HG02798 (cell line): Measurements from ENCODE around the gene CEP85L.

ENCODE experiments used
- ATAC-seq: cut with Tn5 transposase; IDR thresholded peaks from one replicate; pipeline ENCODE4 v1.9.1; 2021; ENCODE audit warnings: mild to moderate bottlenecking; ENCODE audit not compliant: unreplicated experiment, poor library complexity

The CEP85L gene

DNA sequence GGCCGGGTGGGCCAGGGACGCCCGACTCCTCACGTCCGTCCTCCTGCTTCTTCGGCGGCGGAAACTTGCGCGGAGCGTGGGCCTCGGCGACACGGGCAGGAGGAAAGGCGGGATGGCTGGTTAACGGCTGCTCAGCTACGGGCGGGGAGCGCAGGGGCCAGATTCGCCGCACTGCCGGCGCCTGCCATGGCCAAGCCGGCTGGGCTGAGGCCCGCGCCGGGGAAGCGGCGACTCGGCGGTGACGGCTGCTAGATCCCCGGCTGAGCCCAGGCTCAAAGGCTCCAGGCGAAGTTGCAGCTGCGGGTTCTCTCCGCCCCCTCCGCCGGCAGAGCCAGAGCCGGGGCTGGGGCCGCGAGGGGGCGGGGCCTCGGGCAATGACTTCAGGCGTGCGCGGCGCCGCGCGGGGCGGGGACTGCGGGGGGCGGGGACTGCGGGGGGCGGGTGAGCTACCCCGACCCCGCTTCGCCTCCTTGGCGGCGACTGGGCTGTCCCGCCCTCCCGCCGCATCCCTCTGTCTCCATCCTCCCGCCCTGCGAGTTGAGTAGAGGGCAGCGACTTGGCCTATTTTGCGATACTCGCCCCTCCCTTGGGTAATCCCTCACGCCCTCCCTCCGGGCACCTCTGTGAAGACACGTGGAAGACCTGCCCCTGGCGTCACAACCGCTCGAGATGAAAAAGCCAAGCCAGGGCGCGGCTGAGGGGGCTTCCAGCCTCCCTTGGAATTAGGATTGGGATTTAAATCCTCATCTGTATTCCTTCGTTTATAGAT is at the start of gene CEP85L:
Gene CEP85L (minus strand): TSS at position 310 of the 769 bp plus-strand sequence. CDS start 322 bp downstream, outside the sequence.
- ATAC-seq, result peak; percentile 93

DNA sequence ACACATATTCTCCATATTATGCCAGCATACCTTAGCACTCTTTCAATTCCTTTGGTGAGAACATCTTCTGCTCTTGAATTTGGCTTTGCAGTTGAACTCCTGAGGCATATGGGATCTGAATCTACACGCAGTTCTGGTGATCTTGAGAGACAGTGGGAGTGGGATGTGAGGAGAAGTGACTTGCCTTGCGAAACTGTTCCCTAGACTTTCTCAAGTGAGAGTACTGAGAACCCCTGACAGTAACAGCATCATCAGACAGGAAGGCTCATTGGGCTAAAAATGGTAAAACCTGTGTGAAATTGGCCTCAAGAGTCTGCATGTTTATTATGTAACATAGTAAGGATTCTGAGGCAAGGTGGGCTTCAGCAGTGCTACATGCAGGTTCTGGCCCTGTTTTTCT is 49.1 kb upstream of the CEP85L start:
- ATAC-seq, result no peak

DNA sequence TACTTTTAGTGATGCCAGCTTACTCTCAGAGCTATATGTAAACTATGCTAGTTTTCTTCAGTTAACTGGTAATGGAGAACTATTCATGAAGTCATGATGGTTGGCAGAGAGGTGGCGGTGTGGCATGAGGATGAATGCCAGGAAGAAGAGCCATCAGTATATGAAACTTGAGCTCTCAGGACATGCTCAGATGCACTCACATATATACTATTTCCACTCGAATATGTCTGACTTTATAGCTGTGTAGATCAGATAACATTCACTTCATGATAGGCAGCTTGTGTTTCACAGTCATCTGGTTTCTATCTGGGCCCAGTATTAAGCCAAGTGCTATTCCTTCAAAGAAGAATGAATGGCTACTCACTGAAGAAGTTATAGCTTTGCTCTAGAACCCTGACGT is 46.2 kb upstream of the CEP85L start:
- ATAC-seq, result no peak

DNA sequence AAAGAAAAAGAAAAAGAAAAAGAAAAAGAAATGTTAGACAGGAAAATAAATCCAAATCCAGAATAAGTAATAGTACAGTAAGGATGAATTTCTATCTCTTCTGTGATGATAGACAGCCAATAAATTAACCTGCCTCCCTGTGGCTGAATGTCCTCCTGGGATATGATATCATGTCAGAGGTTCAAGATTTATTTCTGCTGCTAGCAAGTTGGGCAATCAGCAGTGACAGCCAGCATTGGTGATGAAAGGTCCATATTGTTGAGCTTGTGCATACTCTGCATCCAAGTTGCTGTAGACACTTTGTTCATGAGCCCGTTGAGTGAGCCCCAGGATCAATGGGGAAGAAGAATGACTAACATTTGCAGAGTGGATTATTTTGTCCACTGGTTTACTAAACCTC is 44.9 kb upstream of the CEP85L start:
- ATAC-seq, result no peak

DNA sequence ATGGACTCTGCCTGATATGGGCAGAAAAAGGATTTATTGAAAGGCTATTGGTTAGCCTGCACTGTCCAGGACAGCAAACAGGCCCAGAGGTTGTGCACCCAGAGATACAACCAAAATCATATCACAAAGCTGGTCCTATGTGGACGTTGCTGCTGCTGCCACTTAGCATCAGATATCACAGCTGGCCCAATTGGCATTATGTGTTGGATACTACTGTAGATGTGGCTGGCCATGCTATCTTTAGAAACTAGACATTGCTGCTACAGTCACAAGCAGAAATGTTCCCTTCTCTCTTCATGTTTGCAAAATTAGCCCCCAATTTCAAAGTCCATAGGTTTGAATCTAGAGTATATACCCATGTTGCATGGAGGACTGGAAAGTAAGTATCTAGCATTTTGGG is 42.2 kb upstream of the CEP85L start:
- no peak for ATAC-seq

DNA sequence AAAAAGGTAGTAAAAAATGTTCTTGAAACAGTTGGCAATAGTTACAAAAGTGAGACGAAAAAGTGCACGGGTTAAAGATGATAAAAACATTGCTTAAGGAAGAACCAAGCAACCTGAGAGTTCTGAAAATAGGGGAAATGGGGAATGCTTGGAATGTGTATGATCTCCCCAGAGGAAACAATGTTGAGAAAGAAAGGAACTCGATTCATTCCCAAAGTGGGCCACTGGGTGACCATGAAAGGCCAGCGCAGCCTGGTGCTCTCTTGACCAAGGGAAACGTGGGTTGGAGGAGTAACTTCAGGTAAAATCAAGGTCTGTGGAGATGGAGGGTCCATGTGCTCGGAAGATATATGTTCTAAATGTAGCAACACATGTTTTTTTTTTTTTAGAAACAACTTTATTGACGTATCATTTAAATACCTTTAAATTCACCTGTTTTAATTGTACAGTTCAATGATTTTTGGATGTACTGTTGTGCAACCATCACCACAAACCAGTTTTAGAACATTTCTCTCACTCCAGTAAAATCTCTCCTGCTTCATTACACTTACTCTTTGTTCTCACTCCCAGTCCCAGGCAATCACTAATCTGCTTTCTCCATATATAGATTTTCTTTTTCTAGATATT is 34.5 kb upstream of the CEP85L start:
- ATAC-seq, result no peak

DNA sequence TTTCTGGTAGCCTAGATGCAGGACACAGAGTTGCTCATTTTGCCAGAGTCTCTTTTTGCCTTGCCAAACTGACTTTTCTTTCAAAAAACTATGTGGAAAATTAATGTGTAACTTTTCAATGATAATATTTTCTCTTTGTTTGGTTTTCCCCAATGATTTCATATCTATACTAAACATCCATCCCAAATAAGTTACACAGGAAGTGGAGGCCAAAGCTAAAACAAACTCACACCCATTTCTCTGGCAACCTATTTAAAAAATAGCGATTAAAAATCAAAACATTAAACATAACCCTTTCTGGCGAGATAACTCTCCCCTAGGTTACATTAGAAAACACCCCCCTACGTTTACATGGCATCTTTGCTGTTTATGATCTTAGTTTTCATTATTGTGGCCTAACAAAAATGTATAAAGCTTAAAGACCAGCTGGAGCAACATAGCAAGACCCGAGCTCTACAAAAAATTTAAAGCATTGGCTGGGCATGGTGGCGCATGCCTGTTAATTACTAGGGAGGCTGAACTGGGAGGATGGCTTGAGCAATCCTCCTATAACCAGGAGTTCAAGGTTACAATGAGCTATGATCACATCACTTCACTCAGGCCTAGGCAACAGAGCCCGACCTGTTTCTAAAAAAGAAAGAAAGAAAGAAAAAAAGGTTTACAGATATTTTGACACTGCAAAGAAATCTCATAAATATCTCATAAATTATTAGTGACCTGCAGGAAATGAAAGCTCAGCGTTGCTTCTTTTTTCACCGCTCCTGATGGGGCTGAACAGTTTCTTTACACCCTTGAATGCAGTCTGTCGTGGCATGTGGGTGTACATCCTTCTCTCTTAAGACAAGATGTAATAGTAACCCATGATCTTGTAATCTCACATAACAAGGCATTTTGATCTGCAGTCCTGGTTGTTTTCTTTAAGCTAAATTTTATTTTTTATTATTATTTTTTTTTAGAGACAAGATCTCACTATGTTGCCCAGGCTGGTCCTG is 32.8 kb upstream of the CEP85L start:
- no peak for ATAC-seq

DNA sequence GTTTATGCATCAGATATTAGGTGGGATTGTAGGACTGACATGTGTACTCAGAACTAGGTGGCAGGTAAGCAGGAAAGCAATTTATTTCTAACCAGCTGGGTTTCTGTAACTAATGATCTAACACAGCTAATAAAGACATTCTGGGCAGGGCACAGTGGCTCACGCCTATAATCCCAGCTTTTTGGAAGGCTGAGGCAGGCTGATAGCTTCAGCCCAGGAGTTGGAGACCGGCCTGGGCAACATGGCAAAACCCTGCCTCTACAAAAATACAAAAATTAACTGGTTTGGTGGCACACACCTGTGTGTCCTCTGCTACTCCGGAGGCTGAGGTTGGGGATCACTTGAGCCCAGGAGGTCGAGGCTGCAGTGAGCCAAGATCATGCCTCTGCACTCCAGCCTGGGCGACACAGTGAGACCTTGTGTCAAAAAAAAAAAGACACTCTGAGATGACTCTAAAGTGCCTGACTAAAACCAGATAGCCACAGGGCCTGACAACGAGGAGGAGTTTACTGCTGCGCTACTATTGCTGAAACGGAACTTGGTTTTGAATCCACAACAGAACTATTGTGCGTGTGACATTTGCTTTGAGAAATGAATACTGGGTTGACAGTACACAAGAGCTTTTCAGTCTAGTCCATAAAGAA is 29.2 kb upstream of the CEP85L start:
- no peak for ATAC-seq

DNA sequence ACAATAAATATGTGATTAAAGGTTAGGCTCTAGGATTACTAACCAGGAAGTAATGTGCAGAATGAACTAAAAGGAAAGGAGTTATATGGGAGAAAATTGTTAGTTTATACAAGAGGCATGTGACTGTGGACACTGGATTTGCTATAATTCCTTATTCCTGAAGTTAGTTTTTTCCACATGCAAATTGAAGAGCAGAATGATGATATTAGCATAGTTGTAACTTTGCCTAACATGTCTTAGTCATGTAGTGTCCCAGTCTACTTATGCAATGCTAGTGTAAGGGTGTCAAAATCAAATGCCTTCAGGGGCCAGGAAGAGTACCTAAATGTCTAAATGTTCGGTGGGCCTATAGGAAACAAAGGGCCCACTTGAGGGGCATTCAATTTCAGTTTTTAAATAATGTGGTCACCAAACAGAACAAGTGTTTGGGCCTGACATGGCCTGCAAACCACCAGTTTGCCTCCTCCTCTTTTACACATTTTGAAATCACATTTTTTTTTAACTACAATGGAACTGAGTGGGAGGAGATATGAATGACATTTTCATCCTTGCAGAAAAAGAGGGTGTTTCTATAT is 28.0 kb upstream of the CEP85L start:
- ATAC-seq, result no peak

DNA sequence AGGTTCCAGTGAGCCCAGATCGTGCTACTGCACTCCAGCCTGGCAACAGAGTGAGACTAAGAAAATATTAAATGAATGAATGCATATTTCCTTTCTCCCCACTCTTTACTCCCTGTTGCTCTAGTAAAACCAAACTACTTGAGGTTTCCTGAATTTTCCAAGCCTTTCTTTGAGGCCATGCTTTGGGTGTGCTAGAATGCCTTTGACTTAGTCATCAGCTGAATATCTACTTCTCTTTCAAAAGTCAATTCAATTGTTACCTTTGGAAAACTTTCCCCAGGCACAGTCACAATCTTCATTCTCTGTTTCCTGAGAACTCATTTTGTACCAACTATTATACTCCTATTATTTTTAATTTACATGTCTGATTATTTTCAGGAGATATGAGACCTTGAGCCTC is 27.5 kb upstream of the CEP85L start:
- ATAC-seq, result no peak

DNA sequence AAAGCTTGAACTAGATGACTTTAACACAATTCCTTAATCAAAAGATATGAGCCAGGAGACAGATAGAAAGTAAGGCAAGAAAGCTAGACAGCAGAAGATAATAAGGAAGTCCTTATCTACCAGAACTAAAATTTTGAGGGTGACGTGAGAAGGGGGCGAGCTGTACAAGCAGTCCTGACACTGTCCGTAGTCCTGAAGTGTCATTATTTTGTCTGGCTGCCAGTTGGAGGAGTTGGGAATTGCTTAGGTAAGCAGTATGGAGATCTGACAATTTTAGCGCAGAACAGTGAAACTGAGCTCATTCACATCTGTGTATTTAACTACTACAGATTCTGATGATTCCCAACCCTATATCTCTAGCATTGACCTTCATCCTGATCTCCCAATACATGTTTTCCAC is 25.8 kb upstream of the CEP85L start:
- ATAC-seq, result no peak

DNA sequence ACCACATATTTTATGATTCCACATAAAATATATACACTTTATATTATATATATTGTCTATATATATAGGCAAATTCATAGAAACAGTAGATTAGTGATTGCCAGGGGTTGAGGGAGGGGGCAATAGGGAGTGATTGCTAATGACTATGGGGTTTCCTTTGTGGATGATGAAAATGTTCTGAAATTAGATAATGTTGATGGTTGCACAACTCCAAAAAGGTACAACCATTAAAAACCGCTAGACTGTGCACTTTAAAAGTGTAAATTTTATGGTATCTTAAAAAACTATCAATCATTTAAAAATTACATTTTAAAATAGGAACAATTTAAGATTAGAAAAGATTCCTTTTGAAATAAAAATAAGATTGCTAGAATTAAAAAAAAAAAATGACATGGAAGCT is 23.8 kb upstream of the CEP85L start:
- no peak for ATAC-seq

DNA sequence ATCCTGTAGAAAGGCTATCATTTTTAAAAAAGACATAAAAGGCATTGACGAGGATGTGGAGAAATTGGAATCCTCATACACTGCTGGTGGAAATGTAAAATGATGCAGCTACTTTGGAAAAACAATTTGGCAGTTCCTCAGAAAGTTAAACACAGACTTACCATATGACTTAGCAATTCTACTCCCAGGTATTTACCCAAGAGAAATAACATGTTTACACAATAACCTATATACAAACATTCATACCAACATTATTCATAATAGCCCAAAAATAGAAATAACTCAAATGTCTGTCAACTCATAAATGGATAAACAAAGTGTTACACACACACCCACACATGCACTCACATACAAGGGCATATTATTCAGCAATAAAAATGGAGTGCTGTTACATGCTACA is 23.4 kb upstream of the CEP85L start:
- no peak for ATAC-seq

DNA sequence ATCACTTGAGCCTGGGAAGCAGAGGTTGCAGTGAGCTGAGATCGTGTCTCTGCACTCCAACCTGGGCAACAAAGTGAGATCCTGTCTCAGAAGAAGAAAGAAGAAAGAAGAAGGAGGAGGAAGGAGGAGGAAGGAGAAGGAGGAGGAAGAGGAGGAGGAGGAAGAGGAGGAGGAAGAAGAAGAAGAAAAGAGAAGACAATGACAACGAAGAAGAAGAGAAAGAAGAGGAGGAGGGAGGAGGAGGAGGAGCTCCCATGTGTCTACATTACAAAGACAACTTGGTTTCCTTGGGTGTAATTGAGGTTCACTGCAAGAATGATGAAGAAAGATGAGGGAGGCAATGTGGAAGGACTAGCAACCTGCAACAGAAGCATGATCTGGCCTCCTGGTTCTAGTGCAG is 21.3 kb upstream of the CEP85L start:
- no peak for ATAC-seq

DNA sequence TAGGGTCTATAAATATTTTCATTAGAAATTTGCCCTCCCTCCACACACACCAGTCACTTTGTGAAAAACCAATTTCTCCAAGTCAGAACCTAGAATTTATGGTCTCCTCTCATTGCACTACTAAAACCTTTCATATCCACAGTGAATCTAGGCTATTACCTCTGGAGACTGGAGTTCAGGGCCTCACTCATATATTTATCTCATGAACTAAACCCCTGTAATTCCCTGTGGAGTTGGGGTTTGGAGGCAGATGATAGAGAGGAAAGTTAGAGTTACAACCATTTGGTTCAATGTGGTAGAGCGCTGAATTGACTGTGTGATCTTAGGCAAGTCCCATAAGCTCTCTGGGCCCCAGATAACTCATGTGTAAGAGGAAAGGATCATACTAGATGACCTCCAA is 18.2 kb upstream of the CEP85L start:
- no peak for ATAC-seq

DNA sequence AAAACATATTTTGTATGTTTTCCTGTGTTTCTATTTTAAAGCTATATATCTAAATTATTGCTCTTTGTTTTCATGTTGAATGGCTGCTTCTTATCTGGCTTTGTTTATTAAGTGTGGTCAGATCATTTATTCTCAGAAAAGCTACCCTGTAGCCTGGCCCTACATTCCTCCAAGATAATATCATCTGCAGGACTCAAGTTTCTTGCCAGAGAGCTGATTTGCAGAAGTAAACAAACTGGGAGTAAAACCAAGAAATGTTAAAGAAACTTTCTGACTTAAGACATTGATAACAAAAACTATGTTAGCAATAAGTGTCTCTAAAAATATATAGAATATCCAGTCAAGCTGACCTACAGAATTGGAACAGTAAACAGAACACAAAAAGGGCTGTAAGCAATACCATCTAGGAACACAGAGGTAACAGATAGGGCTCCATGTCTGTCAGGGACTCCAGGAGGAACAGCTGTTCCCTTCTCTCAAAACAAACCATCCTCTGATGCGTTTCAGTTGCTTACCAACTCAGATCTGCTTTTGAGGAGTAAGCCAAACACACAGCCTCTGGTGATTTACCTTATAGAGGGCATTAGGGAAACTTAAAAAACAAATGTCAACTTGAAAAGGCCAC is 17.5 kb upstream of the CEP85L start:
- ATAC-seq, result no peak

DNA sequence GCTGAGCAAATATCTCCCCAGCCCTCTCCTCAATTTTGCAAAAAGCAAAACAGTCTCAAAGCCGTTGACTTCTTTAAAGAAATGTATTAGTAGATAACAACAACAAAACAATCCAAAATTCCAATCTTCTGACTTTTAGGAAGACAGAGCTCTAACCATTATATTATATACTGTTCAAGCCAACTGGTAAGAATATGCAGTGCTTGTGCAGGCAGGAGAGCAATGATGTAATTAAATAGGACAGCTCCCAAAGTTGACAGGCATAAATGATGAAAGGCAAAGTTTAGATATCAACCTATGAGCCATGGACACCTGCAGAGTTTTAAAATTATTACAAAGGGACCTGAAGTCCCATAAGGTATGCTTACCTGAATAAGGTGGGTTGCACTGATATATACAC is 16.6 kb upstream of the CEP85L start:
- no peak for ATAC-seq

DNA sequence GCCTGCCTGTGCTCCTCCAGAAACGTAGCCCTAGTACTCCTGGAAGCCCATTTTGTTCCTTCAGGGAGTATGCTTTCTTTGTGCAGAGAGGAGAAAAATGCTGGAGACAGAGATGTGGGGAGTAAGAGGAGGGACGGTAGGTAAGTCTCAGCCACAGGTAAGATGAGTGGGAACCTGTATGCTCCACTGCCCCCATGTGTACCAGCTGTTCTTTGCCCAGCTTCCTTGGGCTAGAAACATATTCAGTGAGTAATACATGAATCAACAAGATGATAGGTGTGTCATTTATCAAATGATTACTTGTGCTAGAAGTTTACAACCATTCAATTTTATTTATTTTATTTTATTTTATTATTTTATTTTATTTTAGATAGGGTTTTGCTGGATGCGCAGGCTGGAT is 13.6 kb upstream of the CEP85L start:
- ATAC-seq, result peak; percentile 48
